ENCODE data around the gene C21orf58. TPM values are rescaled to one million over a fixed set of nuclear protein-coding genes. Genes with fewer than 3 reads are reported as not detected.

Gene C21orf58
- total and polyA plus RNA-seq, 7 donors = 0.92 to 7.4 (median 1.8) TPM

GRCh38 chr21:46369520-46370235 is 46.0 kb upstream of the C21orf58 start:
- WGBS, 2 donors = 73 to 91% methylated on average over 20 of the region's 20 CpGs

GRCh38 chr21:46368533-46369285 is 45.0 kb upstream of the C21orf58 start:
- no peak overlapping the region for H3K27ac ChIP-seq
- no peak for DNase-seq
- no peak overlapping the region for H3K4me3 ChIP-seq
- no peaks in the 10 kb centered on the region for H3K27me3 ChIP-seq
- TF ChIP-seq EP300 (IDR thresholded peaks at IDR 0.05) = no peak
- TF ChIP-seq POLR2A (IDR thresholded peaks at IDR 0.05) = no peak
- TF ChIP-seq CTCF (IDR thresholded peaks at IDR 0.05) = no peak
- no peak for TF ChIP-seq POLR2AphosphoS5 (IDR thresholded peaks at IDR 0.05)
- no peaks in the 10 kb centered on the region for H3K4me1 ChIP-seq
- peaks cover 9 to 40% (median 30%) of the 10 kb centered on the region in 4 donors for H3K36me3 ChIP-seq
- intact Hi-C loops (cut with DNase I) = no loop called here
- WGBS, 2 donors = 59 to 72% methylated on average over 11 of the region's 11 CpGs
- no peaks in the 10 kb centered on the region for H3K9me3 ChIP-seq

More at GRCh38 chr21:46369520-46370235, 46.0 kb upstream of the C21orf58 start:
- intact Hi-C loops (cut with DNase I) = no loop called here
- no peaks in the 10 kb centered on the region for H3K27me3 ChIP-seq
- no peaks in the 10 kb centered on the region for H3K9me3 ChIP-seq
- no peak overlapping the region for H3K4me3 ChIP-seq
- peaks cover 9 to 30% (median 21%) of the 10 kb centered on the region in 4 donors for H3K36me3 ChIP-seq
- no peaks in the 10 kb centered on the region for H3K4me1 ChIP-seq
- TF ChIP-seq EP300 (IDR thresholded peaks at IDR 0.05) (no peak), POLR2A (IDR thresholded peaks at IDR 0.05) (no peak), POLR2AphosphoS5 (IDR thresholded peaks at IDR 0.05) (no peak), CTCF (IDR thresholded peaks at IDR 0.05) (no peak)
- H3K27ac ChIP-seq = no peak overlapping the region
- DNase-seq = no peak

GRCh38 chr21:46366966-46367365 is 43.3 kb upstream of the C21orf58 start:
- Histone ChIP-seq H3K36me3 (peaks cover 9 to 50% (median 33%) of the 10 kb centered on the region in 4 donors), H3K27me3 (no peaks in the 10 kb centered on the region), H3K9me3 (no peaks in the 10 kb centered on the region), H3K27ac (no peak overlapping the region), H3K4me1 (no peaks in the 10 kb centered on the region), H3K4me3 (no peak overlapping the region)
- intact Hi-C loops (cut with DNase I) = no loop called here
- WGBS, 2 donors = 97 to 98% methylated on average over 20 of the region's 20 CpGs
- TF ChIP-seq EP300 (IDR thresholded peaks at IDR 0.05) = no peak
- no peak for TF ChIP-seq POLR2AphosphoS5 (IDR thresholded peaks at IDR 0.05)
- no peak for TF ChIP-seq POLR2A (IDR thresholded peaks at IDR 0.05)
- TF ChIP-seq CTCF (IDR thresholded peaks at IDR 0.05) = no peak
- DNase-seq = no peak

- Histone ChIP-seq H3K4me3 (no peak overlapping the region), H3K27ac (no peak overlapping the region), H3K27me3 (no peaks in the 10 kb centered on the region), H3K36me3 (peaks cover 9 to 53% (median 33%) of the 10 kb centered on the region in 4 donors), H3K4me1 (no peaks in the 10 kb centered on the region), H3K9me3 (no peaks in the 10 kb centered on the region)
- intact Hi-C loops (cut with DNase I) = no loop called here
- no peak for TF ChIP-seq POLR2A (IDR thresholded peaks at IDR 0.05)
- no peak for TF ChIP-seq EP300 (IDR thresholded peaks at IDR 0.05)
- no peak for TF ChIP-seq CTCF (IDR thresholded peaks at IDR 0.05)
- TF ChIP-seq POLR2AphosphoS5 (IDR thresholded peaks at IDR 0.05) = no peak
- no peak for DNase-seq
- 94% methylated on average over 19 of the region's 19 CpGs for WGBS, 2 donors
Observed at GRCh38 chr21:46366561-46366960, 42.9 kb upstream of the C21orf58 start.

Data from sigmoid colon (tissue), 7 donors.